A549 (cell line): ENCODE measurements around the gene RARA. TPM values are rescaled to one million over a fixed set of nuclear protein-coding genes. Genes with fewer than 3 reads are reported as not detected.

ENCODE experiments used
- ATAC-seq, 2 experiments: fragments of 200-7000 bp in 1 of 2; fragments of >200 bp in 1 of 2; cut with Nextera tagmentation in 1 of 2; cut with Tn5 transposase in 1 of 2; 3 replicates each; pipeline versions ENCODE4 v1.8.0 to v1.9.1; 2018 to 2020; ENCODE audit warnings: mild to moderate bottlenecking in 1 of 2, moderate library complexity in 1 of 2
- CTCF ChIA-PET: fragments of 300-600 bp; sonication (Branson Sonifier 250); formaldehyde crosslinking; extraction: SDS; loops from one replicate; lab custom pipeline; 2021; ENCODE audit warnings: antibody characterized with exemption, inconsistent platforms; lab: Yijun Ruan, JAX
- POLR2A ChIA-PET: fragments of 350-600 bp; formaldehyde crosslinking; extraction: SDS; loops from one replicate; lab custom pipeline; 2021; ENCODE audit warnings: antibody characterized with exemption, inconsistent platforms; lab: Yijun Ruan, JAX
- DNase-seq, 2 experiments: peaks; one replicate each; pipeline versions ENCODE4 v3.0.0 to v3.0.0-alpha.2; 2011 to 2016; ENCODE audit warnings: low read depth in 1 of 2, low spot score in 1 of 2
- FAIRE-seq: peaks from 2 replicates; lab custom pipeline; 2011; peaks lifted over from hg19 to GRCh38; lab: Jason Lieb, UNC
- H3K27ac ChIP-seq, 2 experiments: fragments of >200 bp; sonication (Bioruptor Twin); formaldehyde crosslinking; 3 replicates each; pipeline ENCODE4 v1.5.1; 2016 to 2017
- H3K4me1 ChIP-seq: fragments of >200 bp; sonication (Bioruptor Twin); formaldehyde crosslinking; 3 replicates; pipeline ENCODE4 v1.6.1; 2016
- H3K4me2 ChIP-seq: fragments of >200 bp; sonication (Bioruptor Twin); formaldehyde crosslinking; 3 replicates; pipeline ENCODE4 v1.6.1; 2016
- H3K4me3 ChIP-seq: fragments of >200 bp; sonication (Bioruptor Twin); formaldehyde crosslinking; 3 replicates; pipeline ENCODE4 v1.5.1; 2016
- H3K9me3 ChIP-seq: fragments of >200 bp; sonication (Bioruptor Twin); formaldehyde crosslinking; 3 replicates; pipeline ENCODE4 v1.6.1; 2016
- BCL3 ChIP-seq: fragments of >200 bp; sonication (Bioruptor Twin); formaldehyde crosslinking; IDR thresholded peaks from 3 replicates; pipeline ENCODE4 v1.6.1; 2016
- CBX2 ChIP-seq: fragments of 200-600 bp; sonication (generic); IDR thresholded peaks from 2 replicates; pipeline ENCODE4 v1.6.1; 2016; ENCODE audit warnings: low read depth, mild to moderate bottlenecking, borderline replicate concordance
- CHD2 ChIP-seq: fragments of 150-350 bp; IDR thresholded peaks from 2 replicates; pipeline ENCODE4 v1.6.1; 2014; ENCODE audit warnings: low read length; ENCODE audit not compliant: partially characterized antibody
- EHMT2 ChIP-seq: fragments of 200-600 bp; sonication (generic); IDR thresholded peaks from 2 replicates; pipeline ENCODE4 v1.6.1; 2016; ENCODE audit warnings: antibody characterized with exemption, low read depth, mild to moderate bottlenecking, moderate library complexity
- FOSB ChIP-seq: fragments of 250-450 bp; sonication (Bioruptor Pico); IDR thresholded peaks from 2 replicates; pipeline ENCODE4 v1.5.0; 2020; ENCODE audit warnings: mild to moderate bottlenecking, moderate library complexity
- FOSL2 ChIP-seq, 2 experiments: fragments of 450-650 bp in 1 of 2; fragments of >200 bp in 1 of 2; sonication (Bioruptor Twin) in 1 of 2; formaldehyde crosslinking; IDR thresholded peaks; 2 replicates each; pipeline versions ENCODE4 v1.5.0 to v1.6.1; 2016 to 2020; ENCODE audit warnings: mild to moderate bottlenecking in 1 of 2, moderate library complexity in 1 of 2
- FOXS1 ChIP-seq: fragments of 250-450 bp; sonication (Bioruptor Pico); IDR thresholded peaks from 2 replicates; pipeline ENCODE4 v1.5.0; 2020; ENCODE audit warnings: mild to moderate bottlenecking, moderate library complexity
- HEYL ChIP-seq: fragments of 250-450 bp; sonication (Bioruptor Pico); IDR thresholded peaks from 2 replicates; pipeline ENCODE4 v1.8.0; 2021; ENCODE audit warnings: mild to moderate bottlenecking, moderate library complexity
- HOXA7 ChIP-seq: fragments of 250-450 bp; sonication (Bioruptor Pico); IDR thresholded peaks from 2 replicates; pipeline ENCODE4 v1.5.0; 2020; ENCODE audit warnings: mild to moderate bottlenecking, moderate library complexity
- JUN ChIP-seq, 2 experiments: fragments of >200 bp; sonication (Bioruptor Twin); formaldehyde crosslinking; IDR thresholded peaks; 2 replicates in 1 of 2; 3 replicates in 1 of 2; pipeline ENCODE4 v1.6.1; 2016 to 2017
- MAFK ChIP-seq: fragments of 450-650 bp; IDR thresholded peaks from 2 replicates; pipeline ENCODE4 v1.6.1; 2014; ENCODE audit not compliant: partially characterized antibody
- MAX ChIP-seq: IDR thresholded peaks from 2 replicates; pipeline ENCODE4 v1.6.1; 2012
- MYC ChIP-seq: IDR thresholded peaks from 2 replicates; pipeline ENCODE4 v1.6.1; 2012; ENCODE audit warnings: mild to moderate bottlenecking, inconsistent platforms, low read length, improper control_type of control experiment, borderline replicate concordance
- NFE2L2 ChIP-seq: fragments of 150-350 bp; conservative IDR thresholded peaks from 2 replicates; pipeline ENCODE4 v1.6.1; 2014; ENCODE audit warnings: low read length
- PHF8 ChIP-seq: fragments of 200-600 bp; sonication (generic); IDR thresholded peaks from 2 replicates; pipeline ENCODE4 v1.6.1; 2016; ENCODE audit warnings: low read depth, mild to moderate bottlenecking, antibody characterized with exemption, moderate library complexity, borderline replicate concordance
- POLR2AphosphoS2 ChIP-seq: conservative IDR thresholded peaks from 2 replicates; pipeline ENCODE4 v1.6.1; 2012; ENCODE audit warnings: low read length, improper control_type of control experiment, inconsistent platforms
- REST ChIP-seq: fragments of 200-600 bp; sonication (generic); IDR thresholded peaks from 2 replicates; pipeline ENCODE4 v1.6.1; 2016; ENCODE audit warnings: antibody characterized with exemption, mild to moderate bottlenecking, moderate library complexity
- TFCP2L1 ChIP-seq: fragments of 250-450 bp; sonication (Bioruptor Pico); IDR thresholded peaks from 2 replicates; pipeline ENCODE4 v1.5.0; 2021; ENCODE audit warnings: mild to moderate bottlenecking
- TP53 ChIP-seq: fragments of 250-450 bp; sonication (Bioruptor Pico); IDR thresholded peaks from 2 replicates; pipeline ENCODE4 v1.5.0; 2021; ENCODE audit warnings: mild to moderate bottlenecking, moderate library complexity
- WGBS: methylation state at CpG from one replicate; pipeline ENCODE4 v1.1.6; 2017; ENCODE audit errors: missing lambda C conversion rate; 5-methylcytosine and 5-hydroxymethylcytosine counted together
- polyA plus RNA-seq, 4 experiments: library from polyadenylated mRNA; depleted of rRNA in 3 of 4; stranded (reverse); fragments of >200 nt; fragmentation: RNase III in 1 of 4; extraction: RNeasy Plus Mini Kit Qiagen cat#74134 plus additional on column Dnase treatment in 1 of 4; gene quantifications; 2 replicates in 3 of 4; 3 replicates in 1 of 4; pipeline ENCODE4 v1.2.3, GENCODE V29; 2011 to 2017
- TF ChIP-seq, protein P1 (sequence below): fragments of 150-350 bp; IDR thresholded peaks from 2 replicates; pipeline ENCODE4 v1.6.1; 2014; ENCODE audit warnings: low read depth, mild to moderate bottlenecking, low read length

The RARA gene
- polyA plus RNA-seq, 2 of the 4 experiments (the other 2 are of a cell fraction): 8.6 to 17.2 TPM

GRCh38 chr17:40281663-40282062 lies 27.3 kb upstream of the RARA start:
- ChIA-PET CTCF (interaction anchor here (0.6 to 3.7 kb wide), 7 partner anchors 9 to 274 kb away, joined by 3 to 22 read pairs (median 4); partner anchors contain the start of gene WIPF2), POLR2A (no interaction called here)
- no peak overlapping the region for H3K27ac ChIP-seq
- WGBS: 82% methylated on average over 2 of the region's 2 CpGs
- no peak for TF ChIP-seq FOSB (CRISPR knock-in tag)
- no peak for TF ChIP-seq CHD2
- TF ChIP-seq HOXA7 (CRISPR knock-in tag): no peak
- no peaks in the 10 kb centered on the region for H3K9me3 ChIP-seq
- H3K4me1 ChIP-seq: peaks cover 23% of the 10 kb centered on the region
- ATAC-seq: no peak
- no peak for DNase-seq
- no peak for FAIRE-seq
- H3K4me3 ChIP-seq: no peak overlapping the region
- no peak overlapping the region for H3K4me2 ChIP-seq

- peak; percentile 46 for DNase-seq
- H3K4me1 ChIP-seq: peaks cover 23% of the 10 kb centered on the region
- CTCF ChIA-PET: interaction anchor here (0.6 to 4.5 kb wide), 17 partner anchors 7 to 372 kb away, joined by 3 to 22 read pairs (median 3); partner anchors contain the start of gene WIPF2
- no peak for FAIRE-seq
- no peak for TF ChIP-seq POLR2AphosphoS2
- peak; percentile 37 for TF ChIP-seq MAFK
- no peak for TF ChIP-seq CBX2
- TF ChIP-seq HEYL (CRISPR knock-in tag): no peak
- no peak for TF ChIP-seq FOXS1 (CRISPR knock-in tag)
- no peak for TF ChIP-seq FOSL2 (IDR thresholded peaks at IDR 0.05)
- peak; percentile 66 for TF ChIP-seq FOSL2 (CRISPR knock-in tag; IDR thresholded peaks at IDR 0.05)
- no peak for TF ChIP-seq TP53 (CRISPR knock-in tag)
- no peak for TF ChIP-seq BCL3
- no peak for ATAC-seq
- H3K4me3 ChIP-seq: no peak overlapping the region
- H3K9me3 ChIP-seq: no peaks in the 10 kb centered on the region
- H3K4me2 ChIP-seq: peak overlapping the region; percentile 62
- POLR2A ChIA-PET: interaction anchor here (1.4 to 1.9 kb wide), 2 partner anchors 65 to 144 kb away, joined by 5 to 7 read pairs; partner anchors contain the start of genes CASC3 and WIPF2
- peak overlapping the region; percentile 34 to 64; a peak in 4 of 6 replicates for H3K27ac ChIP-seq
- WGBS: 49% methylated on average over 2 of the region's 2 CpGs
Observed at GRCh38 chr17:40283662-40284061, 25.3 kb upstream of the RARA start.

- POLR2A ChIA-PET: interaction anchor here (1.4 to 1.9 kb wide), 2 partner anchors 65 to 144 kb away, joined by 5 to 7 read pairs; partner anchors contain the start of genes CASC3 and WIPF2
- H3K9me3 ChIP-seq: no peaks in the 10 kb centered on the region
- TF ChIP-seq, protein P1, sequence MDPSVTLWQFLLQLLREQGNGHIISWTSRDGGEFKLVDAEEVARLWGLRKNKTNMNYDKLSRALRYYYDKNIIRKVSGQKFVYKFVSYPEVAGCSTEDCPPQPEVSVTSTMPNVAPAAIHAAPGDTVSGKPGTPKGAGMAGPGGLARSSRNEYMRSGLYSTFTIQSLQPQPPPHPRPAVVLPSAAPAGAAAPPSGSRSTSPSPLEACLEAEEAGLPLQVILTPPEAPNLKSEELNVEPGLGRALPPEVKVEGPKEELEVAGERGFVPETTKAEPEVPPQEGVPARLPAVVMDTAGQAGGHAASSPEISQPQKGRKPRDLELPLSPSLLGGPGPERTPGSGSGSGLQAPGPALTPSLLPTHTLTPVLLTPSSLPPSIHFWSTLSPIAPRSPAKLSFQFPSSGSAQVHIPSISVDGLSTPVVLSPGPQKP: no peak
- TF ChIP-seq EHMT2 (no peak), CHD2 (no peak), PHF8 (no peak)
- CTCF ChIA-PET: interaction anchor here (0.6 to 4.5 kb wide), 18 partner anchors 10 to 371 kb away, joined by 3 to 22 read pairs (median 3); partner anchors contain the start of gene WIPF2
- ATAC-seq (no peak), FAIRE-seq (no peak), DNase-seq (peak in 1 of 2 experiments; percentile 25)
- H3K4me3 ChIP-seq: no peak overlapping the region
- peak overlapping the region; percentile 0 to 64; a peak in 4 of 6 replicates for H3K27ac ChIP-seq
- WGBS: 33% methylated on average over 2 of the region's 2 CpGs
- H3K4me1 ChIP-seq: peaks cover 27% of the 10 kb centered on the region
- peak overlapping the region; percentile 62 for H3K4me2 ChIP-seq
Observed at GRCh38 chr17:40284085-40284713, 24.8 kb upstream of the RARA start.

DNA sequence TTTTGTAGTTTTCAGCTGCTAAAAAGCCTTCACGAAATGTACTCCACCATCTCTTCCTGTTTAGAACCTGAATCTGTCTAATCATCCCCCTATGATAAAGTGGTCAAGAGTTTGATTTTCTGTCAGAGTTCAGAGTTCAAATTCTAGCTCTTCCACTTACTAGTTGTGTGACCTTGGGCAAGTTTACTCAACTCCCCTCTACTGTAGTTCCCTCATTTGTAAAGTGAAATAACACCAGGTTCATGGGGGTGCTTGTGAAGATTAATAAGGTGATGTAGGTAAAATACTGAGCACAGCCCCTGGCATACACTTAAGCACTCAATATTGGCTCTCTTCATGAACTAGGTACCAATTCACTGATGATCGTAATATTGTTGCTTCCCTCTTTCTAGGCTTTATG lies 22.5 kb upstream of the RARA start:
- Histone ChIP-seq H3K27ac (no peak overlapping the region), H3K4me1 (peaks cover 36% of the 10 kb centered on the region), H3K4me3 (no peak overlapping the region), H3K4me2 (no peak overlapping the region), H3K9me3 (no peaks in the 10 kb centered on the region)
- WGBS: 91% methylated on average over 2 of the region's 2 CpGs
- DNase-seq (no peak), FAIRE-seq (no peak), ATAC-seq (no peak)
- ChIA-PET POLR2A (interaction anchor here (0.7 kb wide), 1 partner anchor 38 kb away, joined by 3 read pairs; no protein-coding TSS in a partner anchor), CTCF (interaction anchor here (1.0 to 4.5 kb wide), 7 partner anchors 9 to 85 kb away, joined by 3 to 22 read pairs (median 4); partner anchors contain the start of gene WIPF2)
- TF ChIP-seq JUN (IDR thresholded peaks at IDR 0.05) (no peak), TFCP2L1 (CRISPR knock-in tag) (no peak), NFE2L2 (no peak), MAX (no peak), MYC (no peak), REST (no peak)
